K562 (cell line): ENCODE measurements around the gene PDPK1. TPM values are rescaled to one million over a fixed set of nuclear protein-coding genes. Genes with fewer than 3 reads are reported as not detected.
A peak's percentile ranks its signal among the peaks of the same experiment; 100 is the strongest.

Experiments
- ATAC-seq: fragments of 200-7000 bp; cut with Tn5 transposase; 3 replicates; pipeline ENCODE4 v1.9.1; 2020; ENCODE audit warnings: moderate library complexity
- BruUV-seq: library from RNA; stranded (reverse); fragments of 400-500 nt; replicated peaks from 2 replicates; lab custom pipeline; 2021; lab: Mats Ljungman, UMichigan
- CTCF ChIA-PET: fragments of 300-600 bp; formaldehyde crosslinking; extraction: SDS; loops from one replicate; lab custom pipeline; 2021; ENCODE audit warnings: low intra/inter-chr PET ratio; lab: Yijun Ruan, JAX
- POLR2A ChIA-PET: fragments of 300-600, 350-650 bp; sonication (Branson Sonifier 250); formaldehyde crosslinking; extraction: SDS; loops from one replicate; lab custom pipeline; 2021; ENCODE audit warnings: antibody characterized with exemption, inconsistent platforms; lab: Yijun Ruan, JAX
- DNase-seq, 4 experiments: peaks; one replicate each; pipeline versions ENCODE4 v3.0.0 to v3.0.0-alpha.2; 2011 to 2018; ENCODE audit warnings: low spot score in 3 of 4, mixed read lengths in 3 of 4; ENCODE audit errors: extremely low read depth in 1 of 4
- FAIRE-seq: peaks from 2 replicates; lab custom pipeline; 2011; peaks lifted over from hg19 to GRCh38; lab: Jason Lieb, UNC
- H2AFZ ChIP-seq: 2 replicates; pipeline ENCODE4 v1.6.0; 2011; ENCODE audit warnings: low read depth, low read length, control low read depth, inconsistent platforms
- H3K27ac ChIP-seq: fragments of 200-600 bp; 3 replicates; pipeline ENCODE4 v1.8.0; 2011; ENCODE audit warnings: low read depth, mild to moderate bottlenecking, control low read depth, inconsistent platforms, low read length, moderate library complexity, mixed read lengths; ENCODE audit errors: extremely low read depth
- H3K27me3 ChIP-seq, 2 experiments: fragments of 300-600 bp in 1 of 2; 2 replicates in 1 of 2; 3 replicates in 1 of 2; pipeline versions ENCODE4 v1.6.0 to v1.8.0; 2011; ENCODE audit warnings: inconsistent platforms in 2 of 2, low read length in 2 of 2, mild to moderate bottlenecking in 1 of 2, mixed read lengths in 1 of 2, moderate library complexity in 1 of 2; ENCODE audit not compliant: control insufficient read depth in 2 of 2, insufficient read depth in 2 of 2
- H3K36me3 ChIP-seq: fragments of 300-600 bp; 3 replicates; pipeline ENCODE4 v1.8.0; 2011; ENCODE audit warnings: mild to moderate bottlenecking, low read length, inconsistent platforms; ENCODE audit not compliant: control insufficient read depth, insufficient read depth
- H3K4me1 ChIP-seq, 2 experiments: fragments of 200-600 bp in 1 of 2; replicated peaks in 1 of 2; 2 replicates in 1 of 2; 3 replicates in 1 of 2; pipeline versions ENCODE4 v1.5.1 to v1.8.0; 2011; ENCODE audit warnings: inconsistent platforms in 2 of 2, low read length in 2 of 2, mild to moderate bottlenecking in 1 of 2, mixed read lengths in 1 of 2, moderate library complexity in 1 of 2; ENCODE audit not compliant: control insufficient read depth in 2 of 2, insufficient read depth in 2 of 2
- H3K4me2 ChIP-seq: 2 replicates; pipeline ENCODE4 v1.6.1; 2011; ENCODE audit warnings: low read length, control low read depth, inconsistent platforms, mixed read lengths; ENCODE audit not compliant: insufficient read depth
- H3K4me3 ChIP-seq: fragments of 200-600 bp; sonication (generic), shearing (Covaris generic); 2 replicates; pipeline ENCODE4 v1.5.1; 2016; ENCODE audit warnings: control low read depth, inconsistent platforms
- H3K79me2 ChIP-seq: fragments of 200-600 bp; 3 replicates; pipeline ENCODE4 v1.8.0; 2011; ENCODE audit warnings: low read length, inconsistent platforms; ENCODE audit not compliant: control insufficient read depth, insufficient read depth
- H3K9ac ChIP-seq, 2 experiments: 2 replicates each; pipeline versions ENCODE4 v1.6.0 to v1.6.1; 2011; ENCODE audit warnings: low read depth in 2 of 2, low read length in 2 of 2, control low read depth in 1 of 2, inconsistent platforms in 1 of 2, mild to moderate bottlenecking in 1 of 2, mixed read lengths in 1 of 2; ENCODE audit not compliant: insufficient read depth in 1 of 2
- H3K9me1 ChIP-seq: one replicate; pipeline ENCODE4 v1.6.0; 2011; ENCODE audit warnings: inconsistent platforms, mild to moderate bottlenecking, low read length, moderate library complexity; ENCODE audit not compliant: control insufficient read depth, insufficient read depth
- H3K9me3 ChIP-seq: replicated peaks from 2 replicates; pipeline ENCODE4 v1.5.1; 2011; ENCODE audit warnings: low read depth, low read length, inconsistent platforms; ENCODE audit not compliant: control insufficient read depth, insufficient read depth
- H4K20me1 ChIP-seq: replicated peaks from 2 replicates; pipeline ENCODE4 v1.6.1; 2011; ENCODE audit warnings: low read length, inconsistent platforms, mixed read lengths; ENCODE audit not compliant: control insufficient read depth, insufficient read depth
- POLR2G ChIP-seq: fragments of 200-400 bp; formaldehyde crosslinking; IDR thresholded peaks from 2 replicates; pipeline ENCODE4 v1.6.1; 2017; ENCODE audit warnings: low read depth, mild to moderate bottlenecking, antibody characterized with exemption, low read length, moderate library complexity
- ZKSCAN8 ChIP-seq: fragments of 200-800 bp; sonication (Bioruptor generic); IDR thresholded peaks from 2 replicates; pipeline ENCODE4 v1.6.1; 2016; ENCODE audit warnings: missing genetic modification characterization, missing compliant biosample characterization
- WGBS: fragments of 100-300 bp; shearing (Covaris generic); methylation state at CpG from one replicate; pipeline ENCODE4 v1.1.6; 2016; ENCODE audit warnings: low coverage, mixed read lengths; ENCODE audit not compliant: insufficient coverage; ENCODE audit errors: missing lambda C conversion rate; 5-methylcytosine and 5-hydroxymethylcytosine counted together
- in situ Hi-C: fragments of 300-500 bp; cut with MboI; formaldehyde crosslinking; loops from 4 replicates; pipeline ENCODE4 v1.15.0; 2018; ENCODE audit warnings: inconsistent platforms, mixed read lengths
- intact Hi-C: fragments of 100-400 bp; cut with micrococcal nuclease; formaldehyde crosslinking; loops from 2 replicates; pipeline ENCODE4 v1.14.2; 2022
- polyA plus RNA-seq, 8 experiments: library from polyadenylated mRNA; depleted of rRNA in 4 of 8; stranded (reverse) in 5 of 8; unstranded in 3 of 8; fragments of >200 nt; fragmentation: Nextera tagmentation in 2 of 8; fragmentation: Illumina TruSeq in 1 of 8; extraction: Ambion mirVana in 2 of 8; extraction: Trizol in 1 of 8; gene quantifications; 2 replicates each; pipeline versions ENCODE4 v1.2.1 to v1.2.3, GENCODE V29; 2011 to 2014; ENCODE audit warnings: inconsistent platforms in 1 of 8, missing spikeins in 1 of 8
- total RNA-seq, 7 experiments: library from RNA; depleted of rRNA in 6 of 7; stranded (reverse); fragments of >200 nt in 6 of 7; fragmentation: Illumina TruSeq in 2 of 7; extraction: Trizol in 2 of 7; gene quantifications; 2 replicates each; pipeline versions ENCODE4 v1.2.1 to v1.2.3, GENCODE V29; 2011 to 2021; ENCODE audit warnings: low replicate concordance in 1 of 7
- TF ChIP-seq, protein P1 (sequence below): sonication (generic); formaldehyde crosslinking; IDR thresholded peaks from 2 replicates; pipeline ENCODE4 v1.8.0; 2023; ENCODE audit warnings: missing genetic modification reagents, mild to moderate bottlenecking, borderline replicate concordance

PDPK1 gene
- total and polyA plus RNA-seq, 9 of the 15 experiments (the other 6 are each of a cell fraction or from before 2014, with no cell fraction given), result 4.0 to 37.2 (median 18.7) TPM

GRCh38 chr16:2585651-2586081 lies 47.8 kb downstream of the PDPK1 start:
- in situ Hi-C loops, result no loop called here

More at GRCh38 chr16:2585651-2586081, 47.8 kb downstream of the PDPK1 start:
- H3K27ac ChIP-seq, result no peak overlapping the region
- H3K4me2 ChIP-seq, result no peak overlapping the region
- H3K9me1 ChIP-seq, result no peaks in the 10 kb centered on the region
- no peak for TF ChIP-seq ZKSCAN8 (CRISPR knock-in tag)
- TF ChIP-seq, protein P1, sequence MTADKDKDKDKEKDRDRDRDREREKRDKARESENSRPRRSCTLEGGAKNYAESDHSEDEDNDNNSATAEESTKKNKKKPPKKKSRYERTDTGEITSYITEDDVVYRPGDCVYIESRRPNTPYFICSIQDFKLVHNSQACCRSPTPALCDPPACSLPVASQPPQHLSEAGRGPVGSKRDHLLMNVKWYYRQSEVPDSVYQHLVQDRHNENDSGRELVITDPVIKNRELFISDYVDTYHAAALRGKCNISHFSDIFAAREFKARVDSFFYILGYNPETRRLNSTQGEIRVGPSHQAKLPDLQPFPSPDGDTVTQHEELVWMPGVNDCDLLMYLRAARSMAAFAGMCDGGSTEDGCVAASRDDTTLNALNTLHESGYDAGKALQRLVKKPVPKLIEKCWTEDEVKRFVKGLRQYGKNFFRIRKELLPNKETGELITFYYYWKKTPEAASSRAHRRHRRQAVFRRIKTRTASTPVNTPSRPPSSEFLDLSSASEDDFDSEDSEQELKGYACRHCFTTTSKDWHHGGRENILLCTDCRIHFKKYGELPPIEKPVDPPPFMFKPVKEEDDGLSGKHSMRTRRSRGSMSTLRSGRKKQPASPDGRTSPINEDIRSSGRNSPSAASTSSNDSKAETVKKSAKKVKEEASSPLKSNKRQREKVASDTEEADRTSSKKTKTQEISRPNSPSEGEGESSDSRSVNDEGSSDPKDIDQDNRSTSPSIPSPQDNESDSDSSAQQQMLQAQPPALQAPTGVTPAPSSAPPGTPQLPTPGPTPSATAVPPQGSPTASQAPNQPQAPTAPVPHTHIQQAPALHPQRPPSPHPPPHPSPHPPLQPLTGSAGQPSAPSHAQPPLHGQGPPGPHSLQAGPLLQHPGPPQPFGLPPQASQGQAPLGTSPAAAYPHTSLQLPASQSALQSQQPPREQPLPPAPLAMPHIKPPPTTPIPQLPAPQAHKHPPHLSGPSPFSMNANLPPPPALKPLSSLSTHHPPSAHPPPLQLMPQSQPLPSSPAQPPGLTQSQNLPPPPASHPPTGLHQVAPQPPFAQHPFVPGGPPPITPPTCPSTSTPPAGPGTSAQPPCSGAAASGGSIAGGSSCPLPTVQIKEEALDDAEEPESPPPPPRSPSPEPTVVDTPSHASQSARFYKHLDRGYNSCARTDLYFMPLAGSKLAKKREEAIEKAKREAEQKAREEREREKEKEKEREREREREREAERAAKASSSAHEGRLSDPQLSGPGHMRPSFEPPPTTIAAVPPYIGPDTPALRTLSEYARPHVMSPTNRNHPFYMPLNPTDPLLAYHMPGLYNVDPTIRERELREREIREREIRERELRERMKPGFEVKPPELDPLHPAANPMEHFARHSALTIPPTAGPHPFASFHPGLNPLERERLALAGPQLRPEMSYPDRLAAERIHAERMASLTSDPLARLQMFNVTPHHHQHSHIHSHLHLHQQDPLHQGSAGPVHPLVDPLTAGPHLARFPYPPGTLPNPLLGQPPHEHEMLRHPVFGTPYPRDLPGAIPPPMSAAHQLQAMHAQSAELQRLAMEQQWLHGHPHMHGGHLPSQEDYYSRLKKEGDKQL (CRISPR knock-in tag), result no peak
- 0 out of 2 replicates have a peak, but pooled peaks have one; percentile 7 for TF ChIP-seq POLR2G
- TF ChIP-seq, all 486 proteins: peak for 1
- H2AFZ ChIP-seq, result no peak overlapping the region
- ChIA-PET CTCF (no interaction called here), POLR2A (no interaction called here)
- WGBS, result 91% methylated on average over 19 of the region's 25 CpGs
- H3K79me2 ChIP-seq, result no peaks in the 10 kb centered on the region
- no peak for DNase-seq
- H3K27me3 ChIP-seq, result no peaks in the 10 kb centered on the region
- no peak overlapping the region; a peak in 1 of 4 replicates for H3K9ac ChIP-seq
- intact Hi-C loops, result no loop called here
- no peaks in the 10 kb centered on the region for H3K9me3 ChIP-seq
- H3K36me3 ChIP-seq, result peaks cover 55% of the 10 kb centered on the region; the same call in 2 of the 3 replicates
- no peak for FAIRE-seq
- H4K20me1 ChIP-seq, result no peaks in the 10 kb centered on the region
- H3K4me3 ChIP-seq, result no peak overlapping the region
- ATAC-seq, result no peak
- peaks cover 0 to 8% of the 10 kb centered on the region in 2 experiments; a peak in 1 of 5 replicates for H3K4me1 ChIP-seq
- no TSS peak for BruUV-seq
